HG02870 (cell line): Measurements from ENCODE around the gene SLC16A2.
"Not testable (repeated sequence)": the region's sequence is repeated elsewhere in the genome, so short reads cannot be mapped to it uniquely, and the experiment has no call there.

Experiments used
- ATAC-seq: cut with Tn5 transposase; IDR thresholded peaks from one replicate; pipeline ENCODE4 v1.9.1; 2021; ENCODE audit warnings: mild to moderate bottlenecking, moderate library complexity; ENCODE audit not compliant: unreplicated experiment

SLC16A2 gene

DNA sequence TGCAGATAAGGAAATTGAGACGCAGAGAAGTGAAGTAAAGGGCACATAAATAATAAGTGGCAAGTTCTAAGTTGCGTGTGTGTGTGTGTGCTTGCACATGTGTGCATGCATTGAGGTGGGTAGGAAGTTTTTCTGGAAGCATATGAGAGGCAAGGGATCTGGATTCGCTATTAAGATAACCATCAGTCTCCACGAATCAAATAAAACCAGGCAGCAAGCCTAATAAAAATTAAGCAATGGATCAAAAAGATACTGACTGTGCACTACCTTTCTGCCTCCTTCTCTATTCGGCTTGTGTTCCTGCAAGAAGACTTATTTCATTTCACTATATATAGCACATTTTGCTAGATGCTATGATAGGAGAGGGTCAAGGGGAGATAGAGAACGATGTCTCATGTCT lies 23.8 kb downstream of the SLC16A2 start:
- no peak for ATAC-seq

DNA sequence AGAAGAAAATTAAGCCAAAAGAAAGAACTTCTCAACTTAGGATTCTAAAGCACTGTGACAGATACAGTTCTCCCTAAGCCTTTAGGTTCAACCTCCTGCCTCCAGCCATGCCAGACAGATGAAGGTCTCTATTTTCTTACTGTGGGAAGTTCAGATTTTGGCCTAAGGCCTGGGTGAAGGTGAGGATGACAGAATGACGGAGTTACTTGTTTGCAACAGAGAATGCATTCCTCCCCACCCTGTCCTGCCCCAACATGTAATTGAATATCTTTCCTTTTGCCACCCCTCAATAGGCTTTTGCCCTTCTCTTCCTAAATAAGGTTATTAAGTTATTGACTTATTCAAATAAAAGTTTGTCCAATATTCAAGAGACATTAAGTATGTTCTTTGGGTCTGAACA lies 25.6 kb downstream of the SLC16A2 start:
- ATAC-seq: no peak

DNA sequence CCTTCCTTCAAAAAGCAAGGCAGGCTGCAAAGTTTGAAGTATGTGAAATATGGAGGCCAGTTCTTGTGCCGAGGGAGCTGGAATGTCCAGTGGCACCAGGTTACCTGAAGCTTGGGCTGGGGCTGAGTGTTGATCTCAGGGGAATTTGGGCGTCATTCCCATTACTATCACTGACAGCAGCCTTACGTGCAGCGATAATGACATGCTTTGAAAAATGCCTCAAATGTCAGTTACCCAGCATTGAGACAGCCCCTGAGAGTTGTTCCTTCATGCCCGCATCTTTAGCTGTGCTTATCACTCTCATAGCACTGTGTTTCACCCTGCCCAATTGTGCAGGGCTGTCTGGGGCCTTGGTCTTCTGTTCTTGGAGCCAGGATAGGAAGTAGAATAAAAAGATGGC lies 27.4 kb downstream of the SLC16A2 start:
- ATAC-seq: no peak

DNA sequence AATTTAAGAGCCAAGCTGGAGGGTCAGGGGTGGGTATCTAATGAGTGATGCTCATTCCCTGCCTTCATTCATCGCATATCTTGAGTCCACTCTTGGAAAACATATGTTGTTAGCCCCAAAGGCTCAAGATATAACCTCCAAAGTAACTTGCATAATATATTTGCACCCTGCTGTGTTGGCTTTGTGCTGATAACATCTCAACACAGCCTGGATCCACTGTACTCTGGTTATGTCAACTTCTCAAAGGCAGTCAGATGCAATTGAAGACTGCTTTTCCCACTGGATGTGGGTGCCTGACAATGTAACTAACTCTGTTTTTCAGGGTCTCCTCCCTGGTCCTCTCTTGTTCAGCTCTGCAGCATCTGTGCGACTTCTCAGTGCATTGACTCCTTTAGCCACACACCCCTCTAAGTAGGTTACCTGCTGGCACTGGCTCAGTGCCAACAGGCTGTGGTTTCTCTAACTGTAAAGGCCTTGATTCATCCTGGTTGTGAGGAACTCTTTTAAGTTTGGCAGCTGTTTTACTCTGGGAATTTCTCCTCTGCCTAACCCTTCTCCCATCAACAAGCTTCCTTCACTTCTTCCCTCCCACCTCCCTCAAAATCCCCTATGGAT lies 28.1 kb downstream of the SLC16A2 start:
- ATAC-seq: no peak

DNA sequence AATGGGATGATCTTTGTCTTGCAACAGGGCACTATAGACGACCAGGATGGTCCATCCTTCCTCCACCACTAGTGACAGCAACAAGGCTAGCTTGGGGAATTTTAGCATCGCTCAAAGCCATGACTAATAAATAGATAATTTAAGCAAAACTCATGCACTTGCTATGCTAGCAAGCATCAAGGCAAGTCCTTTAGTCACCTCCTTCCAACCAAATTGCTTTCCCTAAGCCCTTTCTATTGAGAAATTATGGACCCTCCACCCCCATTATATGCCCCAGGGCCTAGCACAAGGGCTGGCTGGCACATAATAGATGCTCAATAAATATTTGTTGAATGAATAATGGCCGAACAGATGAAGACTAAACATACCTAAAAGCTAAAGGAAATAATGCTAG lies 28.6 kb downstream of the SLC16A2 start:
- ATAC-seq: no peak

DNA sequence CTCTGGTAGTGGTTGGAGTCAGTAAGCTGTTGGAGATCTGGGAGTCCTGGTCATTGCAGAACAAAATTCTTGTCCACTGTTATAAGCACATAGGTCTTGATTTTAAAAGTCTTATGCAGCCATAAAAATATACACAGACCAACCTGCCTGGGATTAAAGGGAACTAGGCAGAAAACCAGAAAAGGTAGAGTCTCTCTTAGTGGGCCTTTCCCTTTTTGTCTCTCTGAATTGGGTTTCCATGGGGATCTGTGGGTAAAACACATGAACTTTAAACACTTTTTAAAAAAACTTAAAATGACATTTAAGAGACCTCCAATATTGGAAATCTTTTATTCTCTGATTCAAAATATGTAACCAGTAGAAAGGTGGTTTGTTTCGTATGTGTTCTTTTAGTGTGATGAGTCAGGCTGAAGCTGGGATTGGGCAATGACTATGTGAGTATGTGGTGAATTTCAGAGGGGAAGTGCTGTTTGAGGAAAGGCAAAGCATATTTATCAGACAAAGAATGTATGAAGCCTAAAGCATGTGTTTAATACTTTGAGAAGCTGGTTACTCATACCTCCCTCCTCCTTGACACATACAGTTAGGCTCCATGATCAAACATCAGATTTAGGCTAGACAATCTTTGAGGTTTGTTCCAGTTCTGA lies 29.6 kb downstream of the SLC16A2 start:
- no peak for ATAC-seq

DNA sequence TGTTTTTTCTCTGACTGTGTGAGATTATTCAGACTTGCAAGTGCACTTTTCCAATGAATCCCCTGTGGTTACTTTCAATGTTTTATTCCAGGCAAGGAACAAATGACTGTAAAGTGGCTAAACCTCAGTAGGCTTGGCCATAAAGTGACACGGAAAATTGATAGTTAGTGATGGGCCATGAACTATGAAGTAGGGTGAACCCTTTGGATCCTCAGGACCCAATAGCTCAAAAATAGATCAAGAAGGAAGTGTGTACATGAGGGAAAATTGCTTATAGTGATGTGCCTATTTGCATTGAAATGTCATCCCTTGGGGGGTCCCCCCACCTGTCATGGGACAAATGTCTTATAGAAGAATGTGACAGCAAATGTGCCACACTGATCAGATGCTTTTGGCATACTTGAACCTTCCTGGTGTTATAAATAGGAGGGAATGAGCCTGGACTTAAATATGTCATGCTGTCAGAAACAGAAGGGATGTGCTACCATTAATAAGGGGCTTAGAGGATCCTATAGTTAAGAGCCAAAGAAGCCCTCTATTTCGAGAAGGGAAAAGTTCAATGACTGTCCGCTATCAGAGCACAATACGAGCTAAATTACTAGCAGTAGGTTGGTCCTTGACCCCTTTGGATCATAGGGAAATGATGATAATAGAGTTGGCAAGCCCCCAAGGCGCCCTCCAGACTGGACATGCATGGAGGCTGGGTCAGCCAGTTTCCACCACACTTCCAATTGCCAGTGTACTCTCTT lies 30.3 kb downstream of the SLC16A2 start:
- no peak for ATAC-seq

DNA sequence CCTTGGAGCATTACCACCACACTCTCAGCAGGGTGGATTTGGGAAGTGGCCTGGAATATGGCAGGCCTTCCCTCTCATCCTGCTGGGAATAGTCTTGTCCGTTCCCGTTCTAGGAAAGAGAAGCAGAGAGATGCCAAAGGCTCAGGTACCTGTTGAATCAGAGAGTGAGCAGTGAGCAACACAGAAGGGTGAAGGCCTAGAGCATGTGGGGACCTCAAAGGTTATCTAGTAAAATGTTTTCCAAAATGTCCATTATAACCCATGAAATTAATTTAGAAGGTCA lies 30.8 kb downstream of the SLC16A2 start:
- ATAC-seq: no peak

DNA sequence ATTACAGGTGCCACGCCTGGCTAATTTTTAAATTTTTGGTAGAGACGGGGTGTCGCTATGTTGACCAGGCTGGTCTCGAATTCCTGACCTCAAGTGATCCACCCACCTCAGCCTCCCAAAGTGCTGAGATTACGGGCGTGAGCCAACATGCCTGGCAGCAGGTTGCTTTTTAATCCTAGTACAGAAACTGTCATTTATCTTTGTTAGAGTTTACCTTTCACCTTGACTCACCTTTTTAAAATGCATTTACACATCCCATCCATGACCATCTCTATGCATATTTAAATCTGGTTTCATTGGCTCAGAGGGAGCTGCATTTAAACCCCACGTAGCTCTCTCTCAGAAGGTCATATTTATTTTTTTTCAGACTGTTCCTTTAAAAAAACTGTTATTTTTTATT lies 31.9 kb downstream of the SLC16A2 start:
- no peak for ATAC-seq

DNA sequence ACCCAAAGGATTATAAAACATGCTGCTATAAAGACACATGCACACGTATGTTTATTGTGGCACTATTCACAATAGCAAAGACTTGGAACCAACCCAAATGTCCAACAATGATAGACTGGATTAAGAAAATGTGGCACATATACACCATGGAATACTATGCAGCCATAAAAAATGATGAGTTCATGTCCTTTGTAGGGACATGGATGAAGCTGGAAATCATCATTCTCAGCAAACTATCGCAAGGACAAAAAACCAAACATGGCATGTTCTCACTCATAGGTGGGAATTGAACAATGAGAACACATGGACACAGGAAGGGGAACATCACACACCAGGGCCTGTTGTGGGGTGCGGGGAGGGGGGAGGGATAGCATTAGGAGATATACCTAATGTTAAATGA lies 32.9 kb downstream of the SLC16A2 start:
- ATAC-seq: not testable (repeated sequence)

DNA sequence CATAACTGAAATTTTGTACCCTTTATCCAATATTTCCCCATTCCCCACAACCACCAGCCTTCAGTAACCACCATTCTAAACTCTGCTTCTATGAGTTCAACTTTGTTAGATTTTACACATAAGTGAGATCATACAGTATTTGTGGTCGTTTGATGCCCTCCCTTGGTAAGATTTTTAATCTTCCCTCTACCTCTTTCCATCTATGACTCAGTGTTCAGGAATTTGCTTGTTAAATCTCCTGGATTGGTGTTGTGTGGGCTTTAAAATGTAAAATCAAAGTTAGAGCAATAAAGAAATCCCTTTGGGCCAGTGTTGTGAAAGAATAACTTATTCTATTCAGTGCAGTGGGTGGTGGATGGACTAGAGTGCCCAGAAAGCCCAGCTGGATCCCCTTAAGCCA lies 37.4 kb downstream of the SLC16A2 start:
- no peak for ATAC-seq

DNA sequence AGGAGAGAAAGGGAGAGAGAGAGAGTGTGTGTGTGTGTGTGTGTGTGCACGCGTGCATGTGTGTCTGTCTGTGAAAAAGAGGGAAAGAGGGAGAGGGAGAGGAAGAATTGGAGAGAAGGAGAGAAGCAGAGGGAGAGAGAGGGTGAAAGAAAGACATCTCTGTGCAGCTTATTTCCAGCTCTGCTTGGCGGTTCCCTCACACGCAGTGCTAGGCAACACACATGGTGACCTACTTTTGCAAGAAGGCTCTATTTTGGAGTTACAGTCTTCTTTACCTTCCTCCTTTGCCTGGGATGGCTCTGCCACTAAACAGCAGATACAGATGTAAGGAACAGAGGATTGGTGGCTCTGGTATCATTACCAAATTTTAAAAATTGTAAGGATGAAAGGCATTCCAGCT lies 40.1 kb downstream of the SLC16A2 start:
- ATAC-seq: no peak

DNA sequence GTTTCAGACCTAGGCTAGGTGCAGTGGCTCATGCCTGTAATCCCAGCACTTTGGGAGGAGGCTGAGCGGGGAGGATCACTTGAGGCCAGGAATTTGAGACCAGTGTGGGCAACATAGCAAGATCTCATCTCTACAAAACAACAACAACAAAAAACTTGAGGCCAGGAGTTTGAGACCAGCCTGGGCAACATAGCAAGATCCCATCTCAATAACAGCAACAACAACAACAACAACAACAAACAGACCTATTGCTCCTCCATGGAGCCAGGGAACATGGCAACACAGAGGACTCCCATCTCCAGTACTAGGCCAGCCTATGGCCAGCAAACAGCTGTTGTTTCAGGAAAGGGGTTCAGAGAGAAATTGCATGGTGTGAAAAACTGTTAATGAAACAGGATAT lies 43.4 kb downstream of the SLC16A2 start:
- no peak for ATAC-seq

DNA sequence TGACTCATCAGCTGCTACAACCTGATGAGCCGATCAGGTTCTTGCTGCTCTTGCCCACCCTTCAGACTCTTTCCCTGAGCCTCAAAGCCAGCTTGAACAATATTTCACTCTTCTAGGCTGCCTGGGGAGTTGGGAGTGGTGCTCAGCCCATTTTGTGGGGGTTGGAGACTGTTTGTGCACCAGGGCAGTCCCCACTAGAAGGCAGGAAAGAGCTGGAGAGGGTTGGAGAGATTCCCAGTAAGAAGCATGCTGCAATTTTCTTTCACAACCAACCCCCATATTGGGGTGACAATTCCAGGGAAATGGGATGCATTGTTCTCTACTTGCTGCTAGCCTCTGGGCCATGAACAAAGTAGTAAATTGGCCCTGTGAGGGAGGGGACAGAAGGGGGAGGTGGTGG lies 44.1 kb downstream of the SLC16A2 start:
- no peak for ATAC-seq

DNA sequence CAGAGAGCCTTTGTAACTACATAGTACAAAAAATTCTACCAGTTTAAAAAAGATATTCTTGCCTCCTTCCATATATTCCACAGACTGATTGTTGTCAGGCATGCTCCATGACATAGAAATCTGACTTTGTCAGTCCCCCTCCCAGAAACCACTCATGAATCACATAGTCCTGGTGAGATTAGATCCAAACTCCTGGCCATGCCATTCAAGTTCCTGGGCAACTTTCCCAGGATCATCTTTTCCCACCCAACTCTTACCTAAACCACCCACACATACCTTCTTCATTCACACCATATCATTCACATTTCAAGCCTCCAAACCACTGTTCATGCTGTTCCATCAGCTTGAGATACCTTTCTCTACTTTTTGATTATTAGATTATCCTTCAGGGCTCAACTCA lies 46.4 kb downstream of the SLC16A2 start:
- ATAC-seq: no peak

DNA sequence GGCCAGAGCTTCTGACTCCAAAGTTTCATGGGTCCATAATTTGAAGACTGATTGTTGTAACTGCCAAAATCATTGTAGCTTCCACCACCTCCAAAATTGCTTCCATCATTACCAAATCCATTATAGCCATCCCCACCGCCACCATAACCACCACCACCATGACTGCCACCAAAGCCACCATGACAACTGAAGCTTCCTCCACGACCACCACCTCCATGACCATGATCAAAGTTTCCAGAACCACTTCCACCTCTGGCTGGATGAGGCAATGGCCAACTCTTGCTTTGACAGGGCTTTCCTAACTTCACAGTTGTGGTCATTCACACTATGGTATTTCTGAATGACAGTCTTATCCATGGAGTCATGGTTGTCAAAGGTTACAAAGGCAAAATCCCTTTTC lies 51.8 kb downstream of the SLC16A2 start:
- not testable (repeated sequence) for ATAC-seq

DNA sequence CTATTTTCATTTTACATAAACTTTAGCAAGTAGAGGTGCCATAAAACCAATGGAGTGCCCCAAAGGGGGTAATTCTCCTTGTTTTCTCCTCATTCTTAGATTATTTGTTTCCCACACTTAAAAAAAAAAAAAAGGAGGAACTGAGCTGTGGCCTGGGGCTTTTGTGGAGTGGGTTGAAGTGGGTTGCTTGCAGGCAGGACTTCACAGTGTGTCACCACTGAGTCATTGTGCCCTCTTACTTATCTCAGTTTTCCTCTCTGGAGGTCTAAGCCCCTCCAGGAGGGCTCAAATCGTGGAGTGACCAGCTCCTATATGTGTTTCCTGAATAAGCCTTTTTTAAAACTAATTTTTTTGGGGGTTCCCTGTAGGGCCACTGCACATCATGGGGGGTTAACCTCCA lies 69.0 kb downstream of the SLC16A2 start:
- no peak for ATAC-seq

DNA sequence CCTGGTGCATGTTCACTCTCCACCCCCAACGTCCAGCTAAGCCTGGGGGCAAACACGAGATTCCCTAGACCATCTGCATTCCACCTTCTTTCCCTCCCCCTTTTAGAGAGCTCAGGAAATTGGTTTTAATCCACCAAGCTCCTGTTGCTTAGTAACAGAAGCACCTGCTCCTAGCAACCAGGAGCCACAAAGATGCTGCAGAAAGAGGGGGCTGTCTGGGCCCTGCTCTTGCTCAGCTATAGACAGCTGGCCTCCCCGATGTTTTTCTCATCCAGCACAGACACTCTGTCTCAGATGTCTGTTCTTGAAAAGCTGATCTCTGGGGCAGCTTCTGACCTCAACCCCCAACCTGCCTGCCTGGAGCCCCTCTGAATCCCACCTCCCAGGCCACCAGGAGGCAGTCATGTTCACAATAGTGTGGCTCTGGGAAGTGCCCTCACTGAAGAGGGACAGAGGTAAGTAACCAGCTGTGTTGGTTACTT lies 71.5 kb downstream of the SLC16A2 start:
- no peak for ATAC-seq

DNA sequence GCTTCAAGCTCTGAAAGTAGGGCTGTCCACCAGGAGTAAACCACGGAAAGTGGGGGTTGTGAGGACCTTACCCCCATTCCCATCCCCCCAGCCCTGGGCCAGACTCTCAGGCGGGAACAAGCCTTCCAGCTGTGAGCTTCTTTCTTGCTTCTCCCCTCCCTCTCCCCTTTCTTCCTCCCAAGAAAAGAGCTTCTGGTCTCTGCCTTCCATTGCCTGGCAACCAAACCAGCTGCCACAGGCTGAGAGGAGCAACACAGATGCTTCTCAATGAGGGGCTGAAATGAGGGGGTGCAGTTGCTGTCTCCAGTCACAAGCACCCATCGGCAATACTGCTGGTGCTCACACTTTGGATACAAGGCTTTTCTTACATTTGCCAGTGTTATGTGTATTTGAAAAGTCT lies 72.5 kb downstream of the SLC16A2 start:
- ATAC-seq: no peak

DNA sequence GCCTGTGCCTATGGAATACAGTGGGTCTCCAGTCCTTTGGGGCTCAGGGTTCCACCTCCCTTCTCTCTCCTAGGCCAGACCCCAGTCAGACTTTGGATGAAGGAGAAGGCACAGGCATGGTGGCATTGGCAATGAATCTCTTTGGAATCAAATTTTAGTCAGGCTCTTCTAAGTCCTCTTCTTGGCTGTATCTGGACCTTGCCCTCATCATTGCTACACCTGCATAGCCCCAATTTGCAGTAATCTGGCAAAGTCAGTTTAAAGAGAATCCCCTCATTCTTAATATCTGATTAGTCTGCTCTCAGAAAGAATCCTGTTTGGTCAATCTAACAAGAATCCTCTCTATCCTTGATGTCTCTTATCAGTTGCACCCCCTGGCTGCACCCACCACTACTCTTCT lies 77.6 kb downstream of the SLC16A2 start:
- no peak for ATAC-seq

DNA sequence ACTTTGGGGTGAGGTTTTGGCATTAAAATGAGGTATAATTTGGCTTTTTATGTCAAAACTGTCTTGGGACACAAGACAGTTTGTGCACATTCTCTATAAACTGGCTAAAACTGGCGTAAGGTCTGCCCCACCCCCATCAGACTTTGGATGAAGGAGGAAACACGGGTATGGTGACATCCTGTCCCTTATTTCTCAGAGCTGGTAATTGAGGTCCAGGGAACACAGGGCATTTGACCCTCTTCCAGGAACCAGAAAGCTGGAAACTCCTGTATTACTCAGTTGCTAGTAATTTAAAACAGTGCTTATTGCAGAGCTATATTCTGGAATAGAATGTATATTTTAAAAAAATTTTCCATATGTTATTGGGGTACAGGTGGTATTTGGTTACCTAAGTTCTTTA lies 78.8 kb downstream of the SLC16A2 start:
- ATAC-seq: no peak

DNA sequence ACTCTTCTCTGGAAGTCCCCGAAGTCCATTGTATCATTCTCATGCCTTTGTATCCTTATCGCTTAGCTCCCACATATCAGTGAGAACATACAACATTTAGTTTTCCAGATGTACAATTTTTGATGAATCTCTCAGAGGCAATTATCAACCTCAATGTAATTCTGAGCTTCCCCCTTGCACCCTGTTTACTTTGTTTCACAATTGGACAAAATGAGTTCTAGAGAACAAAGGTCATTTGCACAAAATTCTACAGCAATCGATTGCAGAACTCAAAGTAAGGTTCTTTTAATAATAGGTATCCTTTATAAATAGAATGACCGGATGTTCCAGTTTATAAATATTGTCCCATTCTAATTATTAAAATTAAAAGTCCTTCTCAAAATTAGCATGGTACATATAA lies 79.3 kb downstream of the SLC16A2 start:
- ATAC-seq: no peak

DNA sequence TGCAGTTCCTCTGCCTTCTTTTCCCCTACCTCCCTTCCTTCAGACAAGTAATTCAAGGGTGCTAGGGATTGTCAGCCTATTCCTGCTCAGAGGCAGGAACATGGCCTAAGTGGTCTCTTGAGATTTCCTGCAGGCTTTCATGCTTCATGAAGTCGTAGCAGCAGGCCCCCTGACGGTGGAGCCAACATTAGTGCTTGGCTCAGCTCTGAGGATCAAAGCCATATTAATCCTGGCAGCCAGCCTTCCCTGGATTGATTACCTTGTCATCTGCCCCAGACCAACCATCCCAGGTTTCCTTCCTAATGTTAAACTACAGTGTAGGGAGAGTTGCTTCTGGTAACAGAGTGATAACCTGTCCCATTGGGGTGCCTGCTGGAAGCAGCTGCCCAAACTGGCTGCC lies 84.1 kb downstream of the SLC16A2 start:
- ATAC-seq: no peak
